RWPE2 (cell line): ENCODE measurements around the gene GCAT.

ENCODE experiments used
- ATAC-seq: fragments of 200-7000 bp; cut with Tn5 transposase; 3 replicates; pipeline ENCODE4 v1.9.1; 2021; ENCODE audit warnings: low read depth
- DNase-seq: peaks from one replicate; pipeline ENCODE4 v3.0.0-alpha.2; 2020; ENCODE audit warnings: low spot score
- H3K27ac ChIP-seq: fragments of 450-650 bp; 2 replicates; pipeline ENCODE4 v1.5.1; 2017; ENCODE audit warnings: mild to moderate bottlenecking; ENCODE audit not compliant: poor library complexity, severe bottlenecking
- H3K27me3 ChIP-seq: fragments of 250-450 bp; sonication (Bioruptor Pico); 2 replicates; pipeline ENCODE4 v1.5.1; 2021; ENCODE audit warnings: mild to moderate bottlenecking, moderate library complexity; ENCODE audit not compliant: insufficient read depth, poor library complexity, severe bottlenecking
- H3K36me3 ChIP-seq: fragments of 250-450 bp; sonication (Bioruptor Pico); 2 replicates; pipeline ENCODE4 v1.5.1; 2020; ENCODE audit warnings: low read depth, mild to moderate bottlenecking, moderate library complexity
- H3K4me1 ChIP-seq: fragments of 250-450 bp; sonication (Bioruptor Pico); 2 replicates; pipeline ENCODE4 v1.5.1; 2021; ENCODE audit warnings: mild to moderate bottlenecking, moderate library complexity; ENCODE audit not compliant: insufficient read depth, poor library complexity, severe bottlenecking
- H3K4me3 ChIP-seq: fragments of 250-450 bp; sonication (Bioruptor Pico); 2 replicates; pipeline ENCODE4 v1.5.1; 2021; ENCODE audit warnings: mild to moderate bottlenecking, moderate library complexity; ENCODE audit not compliant: severe bottlenecking
- H3K9me3 ChIP-seq: fragments of 250-450 bp; sonication (Bioruptor Pico); 2 replicates; pipeline ENCODE4 v1.5.1; 2021; ENCODE audit warnings: mild to moderate bottlenecking, moderate library complexity; ENCODE audit not compliant: severe bottlenecking
- TF ChIP-seq, protein P1 (sequence below): fragments of 450-650 bp; IDR thresholded peaks from one replicate; pipeline ENCODE4 v1.5.1; 2017; ENCODE audit warnings: mild to moderate bottlenecking, moderate library complexity; ENCODE audit not compliant: poor library complexity, severe bottlenecking

GCAT gene

GRCh38 chr22:37775785-37776638 lies 31.7 kb upstream of the GCAT start:
- peak overlapping the region; percentile 99 for H3K27ac ChIP-seq
- ATAC-seq = peak; percentile 77
- H3K4me3 ChIP-seq = no peak overlapping the region
- peaks cover 20% of the 10 kb centered on the region for H3K4me1 ChIP-seq
- peaks cover 27% of the 10 kb centered on the region for H3K36me3 ChIP-seq
- no peaks in the 10 kb centered on the region for H3K9me3 ChIP-seq
- TF ChIP-seq, protein P1, sequence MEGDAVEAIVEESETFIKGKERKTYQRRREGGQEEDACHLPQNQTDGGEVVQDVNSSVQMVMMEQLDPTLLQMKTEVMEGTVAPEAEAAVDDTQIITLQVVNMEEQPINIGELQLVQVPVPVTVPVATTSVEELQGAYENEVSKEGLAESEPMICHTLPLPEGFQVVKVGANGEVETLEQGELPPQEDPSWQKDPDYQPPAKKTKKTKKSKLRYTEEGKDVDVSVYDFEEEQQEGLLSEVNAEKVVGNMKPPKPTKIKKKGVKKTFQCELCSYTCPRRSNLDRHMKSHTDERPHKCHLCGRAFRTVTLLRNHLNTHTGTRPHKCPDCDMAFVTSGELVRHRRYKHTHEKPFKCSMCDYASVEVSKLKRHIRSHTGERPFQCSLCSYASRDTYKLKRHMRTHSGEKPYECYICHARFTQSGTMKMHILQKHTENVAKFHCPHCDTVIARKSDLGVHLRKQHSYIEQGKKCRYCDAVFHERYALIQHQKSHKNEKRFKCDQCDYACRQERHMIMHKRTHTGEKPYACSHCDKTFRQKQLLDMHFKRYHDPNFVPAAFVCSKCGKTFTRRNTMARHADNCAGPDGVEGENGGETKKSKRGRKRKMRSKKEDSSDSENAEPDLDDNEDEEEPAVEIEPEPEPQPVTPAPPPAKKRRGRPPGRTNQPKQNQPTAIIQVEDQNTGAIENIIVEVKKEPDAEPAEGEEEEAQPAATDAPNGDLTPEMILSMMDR = no peak
- no peaks in the 10 kb centered on the region for H3K27me3 ChIP-seq
- DNase-seq = no peak

- TF ChIP-seq, protein P1 = no peak
Measured at GRCh38 chr22:37776639-37777005, 31.1 kb upstream of the GCAT start.

DNA sequence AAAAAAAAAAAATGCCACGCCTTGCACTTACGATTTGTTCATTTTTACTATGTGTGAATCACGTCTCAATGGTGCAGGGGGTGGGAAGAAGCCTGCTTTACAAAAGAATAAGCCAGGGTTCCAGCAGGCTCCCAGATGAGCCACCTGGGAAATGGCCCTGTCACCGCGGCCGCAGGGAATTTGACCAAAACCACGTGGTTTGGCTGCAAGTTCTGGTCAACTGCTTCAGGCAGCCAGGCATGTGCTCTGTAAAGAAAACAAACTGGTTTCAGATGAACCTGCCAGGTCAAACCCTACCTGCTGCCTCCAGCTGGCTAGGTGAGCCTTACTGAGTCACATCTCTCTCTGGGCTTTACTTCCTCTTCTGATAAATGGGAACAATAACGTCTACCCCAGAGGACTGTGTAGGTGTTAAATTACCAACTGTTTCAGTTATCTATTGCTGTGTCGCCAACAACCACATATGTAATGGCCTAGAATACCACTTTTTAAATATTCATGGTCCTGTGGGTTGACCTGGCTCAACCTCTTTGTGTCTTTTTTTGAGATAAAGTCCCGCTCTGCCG lies 30.5 kb upstream of the GCAT start:
- Histone ChIP-seq H3K9me3 (no peaks in the 10 kb centered on the region), H3K27me3 (no peaks in the 10 kb centered on the region), H3K4me3 (no peak overlapping the region), H3K27ac (peak overlapping the region; percentile 99), H3K36me3 (peaks cover 15% of the 10 kb centered on the region), H3K4me1 (peaks cover 26% of the 10 kb centered on the region)
- ATAC-seq = peak; percentile 59
- TF ChIP-seq, protein P1 = no peak
- peak; percentile 91 for DNase-seq

More at GRCh38 chr22:37776639-37777005, 31.1 kb upstream of the GCAT start:
- H3K27me3 ChIP-seq = no peaks in the 10 kb centered on the region
- H3K4me3 ChIP-seq = no peak overlapping the region
- H3K4me1 ChIP-seq = peaks cover 20% of the 10 kb centered on the region
- ATAC-seq = peak; percentile 28
- no peak for DNase-seq
- H3K27ac ChIP-seq = peak overlapping the region; percentile 99
- peaks cover 20% of the 10 kb centered on the region for H3K36me3 ChIP-seq
- H3K9me3 ChIP-seq = no peaks in the 10 kb centered on the region

DNA sequence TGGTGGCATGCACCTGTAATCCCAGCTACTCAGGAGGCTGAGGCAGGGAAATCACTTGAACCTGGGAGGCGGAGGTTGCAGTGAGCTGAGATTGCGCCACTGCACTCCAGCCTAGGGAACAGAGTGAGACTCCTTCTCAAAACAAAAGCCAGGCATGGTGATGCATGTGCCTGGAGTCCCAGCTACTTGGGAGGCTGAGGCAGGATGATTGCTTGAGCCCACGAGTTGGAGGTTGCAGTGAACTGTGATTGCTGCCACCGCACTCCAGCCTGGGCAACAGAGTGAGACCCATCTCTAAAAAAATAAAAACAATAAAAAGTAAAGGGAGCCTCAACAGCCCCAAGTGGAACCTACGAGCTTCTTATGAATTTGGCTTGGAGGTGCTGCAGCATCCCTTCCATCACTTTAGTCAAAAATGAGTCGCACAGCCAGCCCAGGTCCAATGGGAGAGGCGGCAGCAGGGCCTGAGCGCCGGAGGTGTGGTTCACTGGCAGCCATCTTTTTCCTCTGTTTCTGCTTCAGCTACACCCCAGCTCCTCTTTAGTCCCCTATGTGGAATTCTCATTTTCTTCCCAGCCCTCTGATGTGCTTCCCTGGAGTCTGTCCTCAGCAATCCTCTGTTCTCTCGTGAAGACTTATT lies 29.2 kb upstream of the GCAT start:
- no peaks in the 10 kb centered on the region for H3K9me3 ChIP-seq
- H3K27ac ChIP-seq = peak overlapping the region; percentile 99
- H3K36me3 ChIP-seq = peaks cover 3% of the 10 kb centered on the region
- H3K27me3 ChIP-seq = no peaks in the 10 kb centered on the region
- no peak for ATAC-seq
- no peak overlapping the region for H3K4me3 ChIP-seq
- no peak for DNase-seq
- TF ChIP-seq, protein P1 = no peak
- peaks cover 28% of the 10 kb centered on the region for H3K4me1 ChIP-seq
